Measurements from ENCODE around the gene L3MBTL4.

The L3MBTL4 gene

DNA sequence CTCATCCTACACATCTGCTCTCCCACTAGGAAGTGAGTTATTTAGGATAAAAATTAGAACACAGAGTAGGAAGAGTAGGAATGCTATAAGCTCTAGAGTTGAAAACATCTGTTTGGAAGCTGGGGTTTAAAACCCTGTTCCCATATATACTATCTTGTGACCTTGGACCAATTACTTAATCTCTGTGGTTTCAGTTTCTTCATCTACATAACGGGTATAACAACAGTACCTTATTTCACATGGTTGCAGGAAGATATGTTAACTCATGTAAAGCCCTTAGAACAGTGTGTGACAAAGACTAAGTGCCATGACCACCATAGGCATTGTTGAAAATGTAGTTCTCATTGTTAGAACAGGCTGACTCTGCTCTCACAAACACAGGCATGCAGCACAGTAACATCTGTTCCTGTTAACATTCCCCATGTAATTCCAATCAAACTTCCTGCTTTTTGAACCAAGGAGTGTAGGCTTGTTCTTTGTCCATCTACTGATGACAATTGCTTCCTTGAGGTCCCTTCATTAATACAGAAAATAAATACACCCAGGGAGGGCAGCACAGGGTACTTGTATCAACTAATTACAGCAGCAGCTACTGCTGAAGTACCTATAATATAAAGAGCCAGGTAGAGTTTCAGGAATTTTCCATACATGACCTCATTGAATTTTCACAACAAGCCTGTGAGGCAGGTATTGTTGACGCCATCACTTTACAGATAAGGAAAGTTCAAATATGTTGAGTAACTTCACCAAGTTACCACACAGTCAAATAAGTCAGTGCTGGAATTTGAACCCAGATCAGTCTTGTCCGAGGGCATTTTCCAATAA, 204.2 kb downstream of the L3MBTL4 start:
- no peak for DNase-seq (ENCODE audit: low read depth in 2 of 2)
- no peak overlapping the region for H3K4me3 ChIP-seq (replicated peaks in 1 of 2; ENCODE audit: low read depth in 2 of 2, low read length in 2 of 2)
- TF ChIP-seq, protein P1, sequence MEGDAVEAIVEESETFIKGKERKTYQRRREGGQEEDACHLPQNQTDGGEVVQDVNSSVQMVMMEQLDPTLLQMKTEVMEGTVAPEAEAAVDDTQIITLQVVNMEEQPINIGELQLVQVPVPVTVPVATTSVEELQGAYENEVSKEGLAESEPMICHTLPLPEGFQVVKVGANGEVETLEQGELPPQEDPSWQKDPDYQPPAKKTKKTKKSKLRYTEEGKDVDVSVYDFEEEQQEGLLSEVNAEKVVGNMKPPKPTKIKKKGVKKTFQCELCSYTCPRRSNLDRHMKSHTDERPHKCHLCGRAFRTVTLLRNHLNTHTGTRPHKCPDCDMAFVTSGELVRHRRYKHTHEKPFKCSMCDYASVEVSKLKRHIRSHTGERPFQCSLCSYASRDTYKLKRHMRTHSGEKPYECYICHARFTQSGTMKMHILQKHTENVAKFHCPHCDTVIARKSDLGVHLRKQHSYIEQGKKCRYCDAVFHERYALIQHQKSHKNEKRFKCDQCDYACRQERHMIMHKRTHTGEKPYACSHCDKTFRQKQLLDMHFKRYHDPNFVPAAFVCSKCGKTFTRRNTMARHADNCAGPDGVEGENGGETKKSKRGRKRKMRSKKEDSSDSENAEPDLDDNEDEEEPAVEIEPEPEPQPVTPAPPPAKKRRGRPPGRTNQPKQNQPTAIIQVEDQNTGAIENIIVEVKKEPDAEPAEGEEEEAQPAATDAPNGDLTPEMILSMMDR (IDR thresholded peaks at IDR 0.05; ENCODE audit: low read depth, low read length) = no peak

DNA sequence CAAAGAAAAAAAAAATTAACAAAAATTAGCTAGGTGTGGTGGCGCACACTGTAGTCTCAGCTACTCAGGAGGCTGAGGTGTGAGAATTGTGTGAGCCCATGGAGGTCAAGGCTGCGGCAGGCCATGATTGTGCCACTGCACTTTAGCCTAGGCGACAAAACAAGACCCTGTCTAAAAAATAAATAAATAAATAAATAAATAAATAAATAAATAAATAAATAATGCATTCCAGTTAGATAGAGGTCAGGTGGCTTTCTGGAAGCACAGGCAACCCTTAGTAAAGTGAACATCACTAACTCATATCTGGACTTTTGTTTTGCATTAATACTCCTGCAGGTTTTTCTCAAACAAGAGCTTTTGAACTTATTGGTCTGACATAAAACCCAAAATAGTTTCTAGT, 206.8 kb downstream of the L3MBTL4 start:
- no peak for DNase-seq (ENCODE audit: low read depth in 2 of 2)
- TF ChIP-seq, protein P1 (IDR thresholded peaks at IDR 0.05; ENCODE audit: low read depth, low read length) = no peak
- no peak overlapping the region for H3K4me3 ChIP-seq (replicated peaks in 1 of 2; ENCODE audit: low read depth in 2 of 2, low read length in 2 of 2)

DNA sequence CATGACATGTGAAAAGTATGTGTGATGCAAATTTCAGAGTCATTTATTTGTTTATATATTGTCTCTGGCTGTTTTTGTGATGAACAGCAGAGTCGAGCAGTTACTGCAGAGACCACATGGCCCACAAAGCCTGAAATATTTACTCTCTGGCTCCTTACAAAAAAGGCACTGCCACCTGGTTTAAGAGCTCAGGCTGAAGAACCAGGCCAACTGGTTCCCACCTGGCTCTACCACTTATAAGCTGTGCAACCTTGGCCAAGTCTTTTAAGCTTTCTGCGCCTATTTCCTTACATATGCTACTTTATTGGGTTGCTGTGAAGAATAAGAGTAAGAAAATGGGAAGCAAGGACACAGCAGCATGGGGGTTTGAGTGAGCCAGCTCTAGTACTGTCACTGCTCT, 207.6 kb downstream of the L3MBTL4 start:
- H3K4me3 ChIP-seq (replicated peaks in 1 of 2; ENCODE audit: low read depth in 2 of 2, low read length in 2 of 2) = no peak overlapping the region
- DNase-seq (ENCODE audit: low read depth in 2 of 2) = no peak
- TF ChIP-seq, protein P1 (IDR thresholded peaks at IDR 0.05; ENCODE audit: low read depth, low read length) = no peak

DNA sequence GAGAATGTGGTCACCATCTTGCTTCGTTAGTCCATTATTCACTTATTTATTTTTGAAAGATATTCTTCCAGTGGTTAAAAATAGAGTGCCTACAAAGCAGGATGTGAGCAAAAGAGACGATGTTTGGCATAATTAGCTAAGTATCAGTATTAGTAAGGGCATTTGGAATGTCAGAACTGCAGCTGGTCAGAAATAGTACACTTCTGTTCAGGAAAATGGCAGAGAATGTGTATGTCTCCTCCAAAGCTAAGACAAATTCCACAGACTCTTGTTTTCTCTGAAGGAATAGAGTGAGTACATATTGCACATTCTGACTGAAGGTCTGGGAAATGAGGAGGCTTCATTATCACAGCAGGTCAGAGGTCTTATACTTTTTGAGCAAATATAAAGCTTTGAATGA, 209.0 kb downstream of the L3MBTL4 start:
- peak; percentile 2 to 12 for DNase-seq (ENCODE audit: low read depth in 2 of 2)
- TF ChIP-seq, protein P1 (IDR thresholded peaks at IDR 0.05; ENCODE audit: low read depth, low read length) = no peak
- no peak overlapping the region for H3K4me3 ChIP-seq (replicated peaks in 1 of 2; ENCODE audit: low read depth in 2 of 2, low read length in 2 of 2)

DNA sequence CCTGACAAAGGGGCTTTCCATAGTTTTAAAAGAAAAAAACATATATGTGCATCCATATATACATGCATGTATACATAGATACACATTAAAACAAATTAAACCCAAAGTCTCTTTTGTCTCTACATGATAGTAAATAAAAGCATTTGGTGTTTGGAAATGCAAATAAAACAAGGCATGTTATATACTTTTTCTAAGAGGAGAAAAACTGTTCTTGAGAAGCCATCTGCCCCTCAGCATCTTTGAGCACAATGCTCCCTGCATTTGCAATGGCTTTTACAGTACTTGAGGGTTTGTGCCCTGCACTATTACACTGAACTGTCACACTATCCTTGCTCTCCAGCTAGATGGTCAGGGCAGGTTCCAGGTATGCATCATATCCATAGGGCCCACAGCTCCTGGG, 210.2 kb downstream of the L3MBTL4 start:
- TF ChIP-seq, protein P1 (IDR thresholded peaks at IDR 0.05; ENCODE audit: low read depth, low read length) = no peak

DNA sequence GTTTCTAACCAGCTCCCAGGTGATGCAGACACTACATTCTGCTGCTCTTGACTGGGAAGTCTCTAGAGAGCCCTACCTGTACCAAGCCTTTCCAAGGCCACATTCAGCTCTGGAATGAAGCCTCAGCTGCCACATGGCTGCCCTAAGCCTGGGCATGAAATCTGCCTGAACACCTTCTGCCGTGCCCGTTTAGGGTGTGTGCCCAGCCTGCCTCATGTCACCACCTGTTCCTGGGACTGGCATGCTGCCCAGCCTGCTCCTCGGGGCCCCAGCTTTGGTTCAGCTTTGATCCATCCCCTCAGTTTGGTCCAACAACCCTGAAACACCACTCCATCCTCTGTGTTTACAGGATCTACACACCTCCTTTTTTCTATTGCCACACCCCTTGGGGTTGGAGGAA, 210.9 kb downstream of the L3MBTL4 start:
- H3K4me3 ChIP-seq (replicated peaks in 1 of 2; ENCODE audit: low read depth in 2 of 2, low read length in 2 of 2) = no peak overlapping the region
- no peak for DNase-seq (ENCODE audit: low read depth in 2 of 2)
- TF ChIP-seq, protein P1 (IDR thresholded peaks at IDR 0.05; ENCODE audit: low read depth, low read length) = no peak

More for the DNA sequence above, 210.2 kb downstream of the L3MBTL4 start:
- no peak overlapping the region for H3K4me3 ChIP-seq (replicated peaks in 1 of 2; ENCODE audit: low read depth in 2 of 2, low read length in 2 of 2)
- DNase-seq (ENCODE audit: low read depth in 2 of 2) = no peak
